NCI-H2227 treated with DMSO at 0.1 percent for 48 hours (cell line): ENCODE data around the gene COPG2.
A peak's percentile ranks its signal among the peaks of the same experiment; 100 is the strongest.
"Not testable (repeated sequence)": the region's sequence is repeated elsewhere in the genome, so short reads cannot be mapped to it uniquely, and the experiment has no call there.

ENCODE experiments used
- DNase-seq: peaks from one replicate; lab custom pipeline; 2025; lab: John Stamatoyannopoulos, UW

COPG2 gene

GRCh38 chr7:130668258-130669084, at the start of gene COPG2:
Gene COPG2, minus strand, starts transcription at chr7:130668748. Its CDS starts 80 bp downstream, at chr7:130668668.
- DNase-seq = peak; percentile 92

- DNase-seq = no peak
These were observed 43.9 kb upstream of the COPG2 start for GRCh38 chr7:130712416-130712815.

GRCh38 chr7:130708766-130709165, 40.2 kb upstream of the COPG2 start:
- no peak for DNase-seq

GRCh38 chr7:130708001-130708400, 39.5 kb upstream of the COPG2 start:
- DNase-seq = no peak

GRCh38 chr7:130703851-130704250, 35.3 kb upstream of the COPG2 start:
- DNase-seq = no peak

GRCh38 chr7:130701650-130702049, 33.1 kb upstream of the COPG2 start:
- DNase-seq = no peak

- DNase-seq = no peak
These were observed 32.2 kb upstream of the COPG2 start for GRCh38 chr7:130700760-130701159.

GRCh38 chr7:130699686-130700085, 31.1 kb upstream of the COPG2 start:
- DNase-seq = no peak

GRCh38 chr7:130697820-130698219, 29.3 kb upstream of the COPG2 start:
- DNase-seq = no peak

GRCh38 chr7:130695840-130696239, 27.3 kb upstream of the COPG2 start:
- DNase-seq = no peak

- not testable (repeated sequence) for DNase-seq
These were observed 23.8 kb upstream of the COPG2 start for GRCh38 chr7:130692396-130692795.

GRCh38 chr7:130689683-130690082, 21.1 kb upstream of the COPG2 start:
- no peak for DNase-seq

GRCh38 chr7:130683026-130683425, 14.5 kb upstream of the COPG2 start:
- no peak for DNase-seq

GRCh38 chr7:130674456-130674855, 5.9 kb upstream of the COPG2 start:
- no peak for DNase-seq

- DNase-seq = no peak
These were observed 4.5 kb upstream of the COPG2 start for GRCh38 chr7:130673066-130673465.

- DNase-seq = no peak
These were observed 3.6 kb upstream of the COPG2 start for GRCh38 chr7:130672146-130672545.

GRCh38 chr7:130669085-130669700, 645 bp upstream of the COPG2 start:
- no peak for DNase-seq

GRCh38 chr7:130667593-130668257, 823 bp downstream of the COPG2 start:
- DNase-seq = peak; percentile 50

- no peak for DNase-seq
These were observed 6.1 kb downstream of the COPG2 start for GRCh38 chr7:130662426-130662825.

- DNase-seq = no peak
These were observed 13.3 kb downstream of the COPG2 start for GRCh38 chr7:130655286-130655685.

GRCh38 chr7:130654850-130655249, 13.7 kb downstream of the COPG2 start:
- no peak for DNase-seq

GRCh38 chr7:130650611-130651120, 17.9 kb downstream of the COPG2 start:
- DNase-seq = no peak
